Neuronal stem cell (in vitro differentiated cells): ENCODE results near the gene STK11IP.

Experiments
- DNase-seq: peaks from one replicate; pipeline ENCODE4 v3.0.0-alpha.2; 2013; ENCODE audit warnings: low spot score
- H2AFZ ChIP-seq: one replicate; pipeline ENCODE4 v1.6.1; 2013; ENCODE audit warnings: mild to moderate bottlenecking, low read length, inconsistent platforms
- H2AK5ac ChIP-seq: 2 replicates; pipeline ENCODE4 v1.6.1; 2013; ENCODE audit warnings: low read depth, mild to moderate bottlenecking, inconsistent platforms, low read length, moderate library complexity, mixed read lengths
- H2BK120ac ChIP-seq: 2 replicates; pipeline ENCODE4 v1.6.1; 2013; ENCODE audit warnings: low read depth, mild to moderate bottlenecking, inconsistent platforms, low read length, moderate library complexity, mixed read lengths
- H2BK12ac ChIP-seq: one replicate; pipeline ENCODE4 v1.6.1; 2013; ENCODE audit warnings: low read length, inconsistent platforms
- H2BK15ac ChIP-seq: 2 replicates; pipeline ENCODE4 v1.6.1; 2013; ENCODE audit warnings: mild to moderate bottlenecking, low read length, inconsistent platforms, mixed read lengths
- H2BK5ac ChIP-seq: one replicate; pipeline ENCODE4 v1.6.1; 2013; ENCODE audit warnings: inconsistent platforms, mild to moderate bottlenecking, low read length, moderate library complexity
- H3K14ac ChIP-seq: one replicate; pipeline ENCODE4 v1.6.1; 2013; ENCODE audit warnings: low read length, inconsistent platforms
- H3K18ac ChIP-seq: 2 replicates; pipeline ENCODE4 v1.6.1; 2013; ENCODE audit warnings: low read length, inconsistent platforms
- H3K23ac ChIP-seq: 2 replicates; pipeline ENCODE4 v1.6.1; 2013; ENCODE audit warnings: low read depth, mild to moderate bottlenecking, mixed read lengths, low read length, inconsistent platforms; ENCODE audit not compliant: poor library complexity
- H3K27ac ChIP-seq: replicated peaks from 3 replicates; pipeline ENCODE4 v1.5.1; 2013; ENCODE audit warnings: low read length, inconsistent platforms
- H3K27me3 ChIP-seq, 3 experiments: 2 replicates each; pipeline ENCODE4 v1.6.1; 2013; ENCODE audit warnings: low read length in 3 of 3, mild to moderate bottlenecking in 2 of 3, inconsistent platforms in 1 of 3, low read depth in 1 of 3, mixed read lengths in 1 of 3, moderate library complexity in 1 of 3; ENCODE audit not compliant: control insufficient read depth in 3 of 3, insufficient read depth in 3 of 3
- H3K36me3 ChIP-seq, 2 donors: replicated peaks in 1 of 2; 2 replicates each; pipeline ENCODE4 v1.6.1; 2013; ENCODE audit warnings: low read length in 2 of 2; ENCODE audit not compliant: control insufficient read depth in 2 of 2, insufficient read depth in 2 of 2
- H3K4ac ChIP-seq: 2 replicates; pipeline ENCODE4 v1.6.1; 2013; ENCODE audit warnings: inconsistent platforms, mild to moderate bottlenecking, low read length, moderate library complexity
- H3K4me1 ChIP-seq, 2 donors: 1 replicate in 1 of 2; 2 replicates in 1 of 2; pipeline ENCODE4 v1.6.1; 2013; ENCODE audit warnings: low read length in 2 of 2, low read depth in 1 of 2; ENCODE audit not compliant: control insufficient read depth in 2 of 2, insufficient read depth in 1 of 2
- H3K4me2 ChIP-seq: one replicate; pipeline ENCODE4 v1.6.1; 2013; ENCODE audit warnings: mild to moderate bottlenecking, low read length, inconsistent platforms; ENCODE audit not compliant: insufficient read depth, poor library complexity, severe bottlenecking
- H3K4me3 ChIP-seq, 2 donors: 2 replicates each; pipeline ENCODE4 v1.5.1; 2013; ENCODE audit warnings: low read length in 2 of 2, mild to moderate bottlenecking in 2 of 2, inconsistent platforms in 1 of 2, moderate library complexity in 1 of 2
- H3K79me1 ChIP-seq: one replicate; pipeline ENCODE4 v1.6.1; 2013; ENCODE audit warnings: low read depth, mild to moderate bottlenecking, inconsistent platforms, low read length, moderate library complexity
- H3K9ac ChIP-seq: one replicate; pipeline ENCODE4 v1.6.1; 2013; ENCODE audit warnings: mild to moderate bottlenecking, low read depth, low read length, inconsistent platforms; ENCODE audit not compliant: poor library complexity
- H3K9me3 ChIP-seq, 2 donors: replicated peaks in 1 of 2; 2 replicates each; pipeline versions ENCODE3 to v1.6.1; 2013; ENCODE audit warnings: low read length in 2 of 2, mild to moderate bottlenecking in 2 of 2, inconsistent platforms in 1 of 2, low read depth in 1 of 2, mixed read lengths in 1 of 2, moderate library complexity in 1 of 2; ENCODE audit not compliant: control insufficient read depth in 2 of 2, insufficient read depth in 1 of 2
- H4K8ac ChIP-seq: one replicate; pipeline ENCODE4 v1.6.1; 2013; ENCODE audit warnings: low read depth, mild to moderate bottlenecking, inconsistent platforms, low read length, moderate library complexity
- H4K91ac ChIP-seq: one replicate; pipeline ENCODE4 v1.6.1; 2013; ENCODE audit warnings: low read length, low read depth, mild to moderate bottlenecking, inconsistent platforms; ENCODE audit not compliant: poor library complexity
- WGBS, 2 donors: extraction: QIAGEN DNeasy Blood & Tissue Kit; methylation state at CpG; one replicate each; pipeline ENCODE4 v1.1.7; 2013; ENCODE audit warnings: missing lambda C conversion rate in 2 of 2, mixed read lengths in 1 of 2; ENCODE audit not compliant: insufficient read length in 2 of 2, insufficient replicate concordance in 1 of 2; ENCODE audit errors: extremely low coverage in 2 of 2; 5-methylcytosine and 5-hydroxymethylcytosine counted together

STK11IP gene

DNA sequence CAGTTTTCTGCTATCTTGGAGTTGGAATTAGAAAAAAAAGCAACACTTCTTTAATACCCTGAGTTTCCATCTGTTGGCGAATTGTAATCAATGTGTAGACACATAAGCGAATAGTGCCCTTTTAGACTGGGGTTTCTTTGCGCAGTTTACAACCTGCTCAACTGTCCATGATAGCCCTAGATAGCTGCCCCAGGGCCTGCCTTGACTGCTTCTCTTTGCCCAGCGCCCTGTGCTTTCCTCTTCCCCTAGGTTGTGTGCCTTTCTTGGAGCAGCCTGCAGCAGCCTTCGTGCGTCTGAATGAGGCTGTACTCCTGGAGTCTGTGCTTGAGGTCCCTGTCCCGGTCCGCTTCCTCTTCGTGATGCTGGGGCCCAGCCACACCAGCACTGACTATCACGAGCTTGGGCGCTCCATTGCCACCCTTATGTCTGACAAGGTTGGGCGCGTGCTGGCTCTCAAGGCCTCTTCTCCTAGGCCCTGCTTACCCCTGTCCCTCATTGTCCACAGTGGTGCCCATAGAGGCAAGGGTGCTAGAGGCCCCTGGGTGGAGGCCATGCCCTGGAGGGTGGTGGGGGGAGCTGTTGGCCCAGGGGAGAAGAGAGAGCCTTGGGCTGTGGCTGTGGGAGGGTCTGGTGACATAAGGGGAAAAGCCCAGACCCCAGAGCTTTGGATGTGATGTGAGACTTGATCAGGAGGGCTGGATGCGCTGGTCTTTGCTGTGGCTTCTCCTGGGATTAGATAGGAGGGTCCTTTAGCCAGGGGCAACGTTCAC is 36.7 kb downstream of the STK11IP start:
- Histone ChIP-seq H2BK12ac (no peak overlapping the region), H2BK120ac (no peak overlapping the region), H3K79me1 (peaks cover 1% of the 10 kb centered on the region), H2AFZ (no peak overlapping the region), H3K36me3 (peaks cover 0 to 1% of the 10 kb centered on the region in 2 donors), H3K18ac (no peak overlapping the region), H3K4ac (peak overlapping the region; percentile 26), H3K4me2 (no peak overlapping the region), H3K23ac (peak overlapping the region; percentile 40), H3K4me3 (peak overlapping the region in 1 of 2 donors; percentile 9), H3K9ac (no peak overlapping the region), H2AK5ac (no peak overlapping the region), H3K4me1 (no peaks in the 10 kb centered on the region), H2BK15ac (no peak overlapping the region), H4K8ac (no peak overlapping the region), H3K9me3 (peaks cover 0 to 4% of the 10 kb centered on the region in 2 donors), H3K27ac (no peak overlapping the region), H2BK5ac (no peak overlapping the region), H3K14ac (no peak overlapping the region), H4K91ac (no peak overlapping the region), H3K27me3 (no peaks in the 10 kb centered on the region)
- no peak for DNase-seq
- WGBS, 2 donors = no CpG with 5 or more reads among the region's 15 CpGs

DNA sequence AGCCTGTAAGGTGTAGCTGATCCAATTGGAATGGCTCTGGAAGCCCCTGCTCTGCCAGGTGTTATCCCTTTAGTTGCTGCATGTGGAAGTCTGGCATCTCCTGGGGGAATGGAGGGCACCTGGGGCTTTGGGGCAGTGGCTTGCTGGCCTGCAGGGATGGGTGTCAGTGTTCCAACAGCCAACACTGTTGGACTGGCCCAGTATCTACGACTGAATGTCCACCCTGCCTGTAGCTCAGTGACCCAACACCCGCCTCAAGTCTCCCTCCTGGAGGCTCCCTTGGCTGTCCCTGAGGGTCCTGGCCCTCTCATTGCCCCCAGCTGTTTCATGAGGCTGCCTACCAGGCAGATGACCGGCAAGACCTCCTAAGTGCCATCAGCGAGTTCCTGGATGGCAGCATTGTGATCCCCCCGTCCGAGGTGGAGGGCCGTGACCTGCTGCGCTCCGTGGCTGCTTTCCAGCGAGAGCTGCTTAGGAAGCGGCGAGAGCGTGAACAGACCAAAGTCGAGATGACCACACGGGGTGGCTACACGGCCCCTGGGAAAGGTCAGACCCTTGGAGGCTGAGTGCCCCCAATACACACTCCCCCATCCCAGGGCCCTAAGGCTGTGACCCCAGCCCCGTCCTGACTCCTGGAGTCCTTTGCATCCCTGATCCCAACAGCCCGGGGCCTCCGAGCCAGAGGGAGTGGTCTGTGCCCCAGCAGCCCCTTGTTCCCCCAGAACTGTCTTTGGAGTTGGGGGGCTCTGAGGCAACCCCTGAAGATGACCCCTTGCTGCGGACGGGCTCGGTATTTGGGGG is 37.5 kb downstream of the STK11IP start:
- H3K36me3 ChIP-seq = peaks cover 0 to 1% of the 10 kb centered on the region in 2 donors
- H2AK5ac ChIP-seq = no peak overlapping the region
- no peak overlapping the region for H3K4me2 ChIP-seq
- no peak for DNase-seq
- whole genome bisulfite sequencing, 2 donors = no CpG with 5 or more reads among the region's 22 CpGs
- no peaks in the 10 kb centered on the region for H3K27me3 ChIP-seq
- H2BK12ac ChIP-seq = no peak overlapping the region
- H3K23ac ChIP-seq = no peak overlapping the region
- H3K79me1 ChIP-seq = peaks cover 1% of the 10 kb centered on the region
- H2BK120ac ChIP-seq = no peak overlapping the region
- H3K4ac ChIP-seq = no peak overlapping the region
- no peak overlapping the region for H3K4me3 ChIP-seq
- H3K9me3 ChIP-seq = peaks cover 0 to 4% of the 10 kb centered on the region in 2 donors
- no peak overlapping the region for H4K8ac ChIP-seq
- H2BK5ac ChIP-seq = no peak overlapping the region
- H4K91ac ChIP-seq = no peak overlapping the region
- H3K14ac ChIP-seq = peak overlapping the region; percentile 17
- H3K4me1 ChIP-seq = no peaks in the 10 kb centered on the region
- H3K9ac ChIP-seq = peak overlapping the region; percentile 72
- peak overlapping the region; percentile 74 for H3K18ac ChIP-seq
- no peak overlapping the region for H3K27ac ChIP-seq
- H2BK15ac ChIP-seq = no peak overlapping the region
- no peak overlapping the region for H2AFZ ChIP-seq

DNA sequence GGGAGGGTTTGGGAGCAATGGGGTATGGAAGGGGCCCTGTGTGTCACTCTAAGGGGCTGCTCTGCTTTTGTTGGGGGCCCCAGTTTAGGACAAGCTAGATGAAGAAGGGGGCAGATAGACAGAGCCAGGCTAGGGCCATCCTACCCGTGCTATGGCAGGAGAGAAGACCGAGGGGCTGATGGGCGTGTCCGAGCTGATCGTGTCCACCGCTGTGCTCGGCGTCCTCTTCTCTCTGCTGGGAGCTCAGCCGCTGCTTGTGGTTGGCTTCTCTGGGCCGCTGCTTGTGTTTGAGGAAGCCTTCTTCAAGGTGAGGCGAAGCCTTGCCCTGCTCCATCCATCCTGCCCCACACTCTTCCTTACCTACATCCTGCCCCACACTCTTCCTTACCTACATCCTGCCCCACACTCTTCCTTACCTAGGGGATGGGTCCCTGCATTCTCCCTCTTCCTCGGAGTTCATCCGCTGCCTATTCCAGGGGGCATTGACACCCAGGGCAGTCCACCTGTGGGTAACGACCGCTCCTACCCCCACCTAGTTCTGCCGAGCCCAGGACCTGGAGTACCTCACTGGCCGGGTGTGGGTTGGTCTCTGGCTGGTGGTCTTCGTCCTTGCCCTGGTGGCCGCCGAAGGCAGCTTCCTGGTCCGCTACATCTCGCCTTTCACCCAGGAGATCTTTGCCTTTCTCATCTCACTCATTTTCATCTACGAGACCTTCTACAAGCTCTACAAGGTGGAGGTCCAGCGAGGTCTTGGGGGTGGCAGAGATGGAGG is 38.7 kb downstream of the STK11IP start:
- DNase-seq = no peak
- Histone ChIP-seq H3K36me3 (peaks cover 0 to 1% of the 10 kb centered on the region in 2 donors), H3K9ac (peak overlapping the region; percentile 4), H3K4me1 (no peaks in the 10 kb centered on the region), H2BK12ac (no peak overlapping the region), H2AK5ac (peak overlapping the region; percentile 43), H2BK5ac (no peak overlapping the region), H3K23ac (peak overlapping the region; percentile 40), H3K27me3 (no peaks in the 10 kb centered on the region), H3K27ac (no peak overlapping the region), H2AFZ (no peak overlapping the region), H3K4me3 (no peak overlapping the region), H3K4ac (no peak overlapping the region), H4K91ac (no peak overlapping the region), H3K79me1 (peaks cover 1% of the 10 kb centered on the region), H4K8ac (no peak overlapping the region), H3K14ac (no peak overlapping the region), H3K18ac (no peak overlapping the region), H3K9me3 (peaks cover 0 to 4% of the 10 kb centered on the region in 2 donors), H3K4me2 (no peak overlapping the region), H2BK15ac (no peak overlapping the region), H2BK120ac (no peak overlapping the region)
- no CpG with 5 or more reads among the region's 24 CpGs for WGBS, 2 donors
